ENCODE results near the gene IQCF5. TPM values are rescaled to one million over a fixed set of nuclear protein-coding genes. Genes with fewer than 3 reads are reported as not detected.

IQCF5 gene
- total RNA-seq, 1 experiment from 2014 or later, result not detected

DNA sequence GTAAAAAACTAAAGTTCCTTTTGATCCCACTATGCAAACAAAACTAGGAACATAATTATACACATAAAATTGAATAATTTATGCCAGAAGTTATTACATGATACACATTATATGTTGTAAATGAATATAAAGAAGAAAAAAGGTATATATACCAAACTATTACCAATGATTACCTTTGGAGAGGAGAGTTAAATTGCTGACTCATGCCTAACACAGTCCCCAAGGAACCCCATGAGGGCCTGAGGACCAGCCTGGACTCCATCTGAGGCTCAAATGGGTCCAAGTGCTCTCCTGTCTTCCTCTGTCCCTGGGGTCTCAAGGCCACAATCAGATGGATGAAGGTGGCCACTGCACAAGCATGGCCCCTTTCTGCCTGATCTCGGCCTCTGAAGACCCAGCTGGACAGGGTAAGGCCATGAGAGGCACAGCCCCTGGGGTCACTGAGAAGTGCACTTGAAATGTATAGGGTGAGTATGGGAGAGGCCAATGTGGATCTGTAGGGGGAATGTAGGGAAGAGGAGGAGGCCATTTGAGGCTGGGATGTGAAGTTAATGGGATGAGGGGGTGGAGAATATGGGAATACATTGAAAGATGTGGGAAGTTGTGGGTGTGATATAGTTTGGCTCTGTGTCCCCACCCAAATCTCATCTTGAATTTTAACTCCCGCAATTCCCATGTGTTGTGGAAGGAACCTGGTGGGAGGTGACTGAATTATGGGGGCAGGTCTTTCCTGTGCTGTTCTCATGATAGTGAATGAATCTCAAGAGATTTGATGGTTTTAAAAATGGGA is 28.8 kb upstream of the IQCF5 start:
- BruUV-seq (replicated peaks), result no TSS peak
- no peak for ATAC-seq
- H3K36me3 ChIP-seq (ENCODE audit: control insufficient read depth in 1 of 2, insufficient read depth in 2 of 2, low read length in 2 of 2), result no peaks in the 10 kb centered on the region
- H3K27ac ChIP-seq (ENCODE audit: low read depth, low read length), result no peak overlapping the region
- H3K79me2 ChIP-seq (ENCODE audit: insufficient read depth, low read length), result no peaks in the 10 kb centered on the region
- no peaks in the 10 kb centered on the region for H3K9me2 ChIP-seq (ENCODE audit: insufficient read depth)
- ChIA-PET POLR2A (no interaction called here), RAD21 (ENCODE audit: low non-redundant PET in 1 of 2, low total read pairs in 2 of 2, uncharacterized antibody in 2 of 2, unreplicated experiment in 2 of 2) (no interaction called here), CTCF (no interaction called here)
- no peaks in the 10 kb centered on the region for H4K20me1 ChIP-seq (ENCODE audit: insufficient read depth)
- TF ChIP-seq SP1 (IDR thresholded peaks at IDR 0.05; ENCODE audit: low read depth), result no peak
- no peak for TF ChIP-seq CBX3 (IDR thresholded peaks at IDR 0.05; ENCODE audit: low read depth)
- TF ChIP-seq YY1 (IDR thresholded peaks at IDR 0.05; ENCODE audit: extremely low read depth, insufficient replicate concordance, low read depth, low read length), result no peak
- no peak for TF ChIP-seq FOSL1 (IDR thresholded peaks at IDR 0.05; ENCODE audit: low read depth)
- TF ChIP-seq SRF (IDR thresholded peaks at IDR 0.05; ENCODE audit: low read depth), result no peak
- TF ChIP-seq RAD21 (IDR thresholded peaks at IDR 0.05; ENCODE audit: low read depth), result no peak
- TF ChIP-seq, protein P1, sequence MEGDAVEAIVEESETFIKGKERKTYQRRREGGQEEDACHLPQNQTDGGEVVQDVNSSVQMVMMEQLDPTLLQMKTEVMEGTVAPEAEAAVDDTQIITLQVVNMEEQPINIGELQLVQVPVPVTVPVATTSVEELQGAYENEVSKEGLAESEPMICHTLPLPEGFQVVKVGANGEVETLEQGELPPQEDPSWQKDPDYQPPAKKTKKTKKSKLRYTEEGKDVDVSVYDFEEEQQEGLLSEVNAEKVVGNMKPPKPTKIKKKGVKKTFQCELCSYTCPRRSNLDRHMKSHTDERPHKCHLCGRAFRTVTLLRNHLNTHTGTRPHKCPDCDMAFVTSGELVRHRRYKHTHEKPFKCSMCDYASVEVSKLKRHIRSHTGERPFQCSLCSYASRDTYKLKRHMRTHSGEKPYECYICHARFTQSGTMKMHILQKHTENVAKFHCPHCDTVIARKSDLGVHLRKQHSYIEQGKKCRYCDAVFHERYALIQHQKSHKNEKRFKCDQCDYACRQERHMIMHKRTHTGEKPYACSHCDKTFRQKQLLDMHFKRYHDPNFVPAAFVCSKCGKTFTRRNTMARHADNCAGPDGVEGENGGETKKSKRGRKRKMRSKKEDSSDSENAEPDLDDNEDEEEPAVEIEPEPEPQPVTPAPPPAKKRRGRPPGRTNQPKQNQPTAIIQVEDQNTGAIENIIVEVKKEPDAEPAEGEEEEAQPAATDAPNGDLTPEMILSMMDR (IDR thresholded peaks at IDR 0.05 in 2 of 3, conservative IDR thresholded peaks at IDR 0.05 in 1 of 3; ENCODE audit: borderline replicate concordance in 1 of 3, insufficient read depth in 1 of 3, low read depth in 2 of 3, low read length in 2 of 3), result no peak
- no peak for TF ChIP-seq EZH2 (IDR thresholded peaks at IDR 0.05)
- TF ChIP-seq CEBPB (IDR thresholded peaks at IDR 0.05; ENCODE audit: low read depth), result no peak
- TF ChIP-seq ZNF274 (IDR thresholded peaks at IDR 0.05; ENCODE audit: low read depth, low read length), result no peak
- no peak for TF ChIP-seq POLR2A (IDR thresholded peaks at IDR 0.05; ENCODE audit: borderline replicate concordance, extremely low read depth, insufficient read depth, insufficient read length)
- no peak for TF ChIP-seq EZH2phosphoT487 (IDR thresholded peaks at IDR 0.05; ENCODE audit: borderline replicate concordance)
- TF ChIP-seq SIN3A (IDR thresholded peaks at IDR 0.05; ENCODE audit: low read depth), result no peak
- H3K9ac ChIP-seq (ENCODE audit: low read length), result no peak overlapping the region
- intact Hi-C loops (cut with micrococcal nuclease), result no loop called here
- H3K9me3 ChIP-seq (ENCODE audit: control insufficient read depth in 1 of 2, insufficient read depth in 1 of 2, low read depth in 1 of 2, low read length in 2 of 2), result peaks cover 3 to 8% of the 10 kb centered on the region in 2 experiments; a peak in 1 of 4 replicates
- peaks cover 7 to 21% of the 10 kb centered on the region in 2 experiments for H3K4me1 ChIP-seq (ENCODE audit: control insufficient read depth in 1 of 2, insufficient read depth in 2 of 2, low read length in 2 of 2)
- no peaks in the 10 kb centered on the region for H3K27me3 ChIP-seq (ENCODE audit: insufficient read depth, low read length)
- no peak overlapping the region for H2AFZ ChIP-seq (ENCODE audit: low read depth, low read length, poor library complexity, severe bottlenecking)
- no peak overlapping the region for H3K4me2 ChIP-seq (ENCODE audit: low read length)
- H3K4me3 ChIP-seq (replicated peaks in 1 of 2; ENCODE audit: low read depth in 1 of 2, low read length in 2 of 2), result no peak overlapping the region
- no peak for DNase-seq (ENCODE audit: low read depth, low spot score)
